ENCODE measurements around the gene ARHGAP28.
"Not testable (repeated sequence)": the region's sequence is repeated elsewhere in the genome, so short reads cannot be mapped to it uniquely, and the experiment has no call there.

ARHGAP28 gene

DNA sequence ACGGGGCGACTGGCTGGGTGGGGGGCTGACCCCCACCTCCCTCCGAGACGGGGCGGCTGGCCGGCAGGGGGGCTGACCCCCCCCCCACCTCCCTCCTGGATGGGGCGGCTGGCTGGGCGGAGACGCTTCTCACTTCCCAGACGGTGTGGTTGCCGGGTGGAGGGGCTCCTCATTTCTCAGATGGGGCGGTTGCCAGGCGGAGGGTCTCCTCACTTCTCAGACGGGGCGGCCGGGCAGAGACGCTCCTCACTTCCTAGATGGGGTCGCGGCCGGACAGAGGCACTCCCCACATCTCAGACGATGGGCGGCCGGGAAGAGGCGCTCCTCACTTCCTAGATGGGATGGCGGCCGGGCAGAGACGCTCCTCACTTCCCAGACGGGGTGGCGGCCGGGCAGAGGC lies 98.0 kb downstream of the ARHGAP28 start:
- not testable (repeated sequence) for DNase-seq

DNA sequence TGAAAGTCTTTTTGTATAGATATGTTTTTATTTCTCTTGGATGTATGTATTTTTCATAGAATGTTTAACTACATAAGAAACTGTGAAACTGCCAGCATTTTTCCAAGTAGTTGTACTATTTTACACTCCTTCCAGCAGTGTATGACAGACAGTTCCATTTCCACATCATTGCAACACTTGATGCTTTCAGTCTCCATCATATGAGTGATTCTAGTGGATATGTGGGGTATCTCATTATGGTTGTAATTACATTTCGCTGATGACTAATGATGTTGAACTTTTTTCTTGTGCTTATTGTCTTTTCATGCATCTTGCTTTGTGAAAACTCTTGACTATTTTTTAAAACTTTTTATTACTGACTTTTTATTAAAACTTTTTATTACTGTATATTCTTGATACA lies 101.4 kb downstream of the ARHGAP28 start:
- no peak for DNase-seq

DNA sequence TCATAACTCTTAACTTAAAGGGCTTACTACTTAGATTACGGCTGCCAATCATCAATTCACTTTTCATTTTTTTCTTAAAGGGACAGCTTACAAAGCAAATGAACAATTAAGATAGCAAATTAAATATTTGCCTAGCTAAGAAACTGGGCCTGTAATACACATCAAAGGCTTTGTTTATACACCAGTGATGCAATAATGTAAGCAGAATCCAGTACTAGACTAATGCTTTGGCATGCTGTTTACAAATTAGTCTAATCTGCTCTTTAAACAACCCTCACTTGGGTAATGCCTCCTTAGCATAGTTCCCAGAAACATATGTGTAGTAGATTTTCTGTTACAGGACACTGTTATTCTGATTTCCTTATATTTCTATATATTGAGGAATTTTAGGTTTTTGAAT lies 105.8 kb downstream of the ARHGAP28 start:
- no peak for DNase-seq

DNA sequence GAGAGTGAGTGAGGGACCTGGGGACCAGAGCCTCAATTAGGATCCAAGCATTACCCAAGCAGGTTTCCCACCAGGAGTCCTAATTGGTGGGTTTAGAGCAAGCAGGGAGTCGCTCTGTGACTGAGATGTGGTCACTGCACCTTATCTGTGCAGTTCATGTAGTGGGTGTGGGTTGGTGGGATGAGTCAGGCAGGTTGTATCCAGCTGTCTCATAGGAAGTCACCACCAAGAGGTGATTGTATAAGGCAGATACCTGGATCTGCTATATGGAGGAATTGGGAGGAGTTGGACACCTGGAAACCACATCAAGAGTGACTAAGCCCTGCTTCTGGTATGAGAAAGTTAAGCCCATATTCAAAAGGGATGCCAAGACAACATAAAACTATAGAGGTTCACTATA lies 106.8 kb downstream of the ARHGAP28 start:
- DNase-seq: no peak

DNA sequence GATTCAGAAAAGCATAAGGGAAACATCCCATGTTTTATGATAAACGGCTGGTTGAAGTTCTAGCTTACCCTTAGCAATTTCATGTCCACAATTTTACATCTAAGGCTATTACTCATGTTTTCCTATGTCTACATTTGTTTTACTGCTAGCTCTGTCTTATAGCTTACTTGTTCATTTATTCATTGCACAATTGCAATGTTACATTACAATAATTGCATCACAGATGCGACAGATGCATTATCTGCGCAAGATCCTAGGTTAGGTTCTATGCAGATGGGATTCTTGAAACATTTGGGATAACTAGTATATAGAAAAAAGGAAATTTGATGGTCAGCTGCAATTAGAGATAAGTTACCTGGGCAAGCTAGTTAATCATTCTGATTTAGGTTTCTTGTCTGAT lies 108.4 kb downstream of the ARHGAP28 start:
- no peak for DNase-seq

DNA sequence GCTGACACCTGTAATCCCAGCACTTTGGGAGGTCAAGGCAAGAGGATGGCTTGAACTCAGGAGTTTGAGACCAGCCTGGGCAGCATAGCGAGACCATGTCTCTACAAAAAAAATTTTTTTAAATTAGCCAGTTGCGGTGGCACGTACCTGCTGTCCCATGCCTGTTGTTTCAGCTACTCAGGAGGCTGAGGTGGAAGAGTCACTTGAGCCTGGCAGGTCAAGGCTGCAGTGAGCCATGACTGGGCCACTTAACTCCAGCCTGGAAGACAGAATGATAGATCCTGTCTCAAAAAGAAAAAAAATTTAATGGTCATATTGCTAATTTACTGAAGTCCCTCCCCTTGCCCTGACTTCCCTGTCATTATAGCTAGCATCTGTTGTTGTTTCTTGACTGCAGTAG lies 112.6 kb downstream of the ARHGAP28 start:
- DNase-seq: no peak

DNA sequence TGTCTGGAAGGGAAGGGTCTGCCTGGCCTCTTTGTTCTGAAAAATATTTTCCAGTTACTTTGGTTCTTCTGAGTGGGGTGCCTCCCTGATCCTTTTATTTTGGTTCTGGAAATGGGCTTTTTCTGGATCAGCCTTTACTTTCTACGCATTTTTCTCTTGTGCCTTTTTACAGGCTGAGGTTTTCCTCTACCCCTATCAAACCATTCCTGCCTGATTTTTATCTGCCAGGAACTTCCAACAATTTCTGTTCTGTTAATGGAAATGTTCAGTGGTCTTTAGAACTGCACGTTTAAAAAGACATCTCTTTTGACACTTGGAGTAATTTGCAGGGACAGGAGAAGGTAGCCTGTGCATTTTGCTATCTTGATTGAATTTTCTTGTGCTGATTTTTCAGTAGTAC lies 113.8 kb downstream of the ARHGAP28 start:
- no peak for DNase-seq

DNA sequence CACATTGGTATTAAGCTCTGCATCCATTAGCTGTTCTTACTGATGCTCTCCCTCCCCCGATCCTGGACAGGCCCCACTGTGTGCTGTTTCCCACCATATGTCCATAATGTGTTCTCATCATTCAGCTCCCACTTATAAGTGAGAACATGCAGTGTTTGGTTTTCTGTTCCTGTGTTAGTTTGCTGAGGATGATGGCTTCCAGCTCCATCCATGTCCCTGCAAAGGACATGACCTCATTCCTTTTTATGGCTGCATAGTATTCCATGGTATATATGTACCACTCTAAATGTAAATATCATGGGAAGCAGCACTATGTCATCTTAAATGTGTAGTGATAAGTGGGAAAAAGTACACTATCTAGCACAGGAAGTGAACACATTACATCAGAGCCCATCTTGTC lies 116.0 kb downstream of the ARHGAP28 start:
- not testable (repeated sequence) for DNase-seq

DNA sequence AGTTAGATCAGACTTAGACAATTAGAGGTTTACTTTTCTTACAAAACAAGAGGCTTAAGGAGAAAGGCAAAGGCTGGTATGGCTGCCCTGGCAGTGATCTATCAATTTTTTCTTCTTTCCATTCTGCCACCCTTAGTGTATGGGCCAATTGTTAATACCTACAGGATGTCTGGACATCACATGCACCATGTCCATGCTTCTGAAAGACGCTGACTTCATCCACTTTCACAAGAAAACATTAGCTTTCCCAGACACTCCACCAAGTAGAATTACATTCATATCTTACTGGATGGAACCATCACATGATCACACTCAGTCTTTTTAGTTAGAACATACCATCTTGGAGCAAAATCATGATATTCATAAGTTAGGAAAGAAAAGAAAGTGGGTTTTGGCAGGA lies 120.9 kb downstream of the ARHGAP28 start:
- DNase-seq: no peak

DNA sequence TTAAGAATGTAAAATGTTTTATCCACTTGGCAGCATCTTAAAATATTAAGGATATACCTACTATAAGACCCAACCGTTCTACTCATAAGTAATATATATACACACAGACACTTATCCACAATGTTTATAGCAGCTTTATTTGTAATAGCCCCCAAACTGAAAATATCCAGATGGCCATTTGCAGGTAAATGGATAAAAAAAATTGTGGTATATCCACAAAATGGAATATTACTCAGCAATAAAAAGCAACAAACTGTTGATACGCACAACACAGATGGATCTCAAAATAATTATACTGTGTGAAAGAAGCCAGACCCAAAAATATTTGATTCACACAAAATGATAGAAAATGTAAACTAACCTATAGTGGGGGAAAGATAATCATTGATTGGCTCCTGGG lies 122.0 kb downstream of the ARHGAP28 start:
- DNase-seq: no peak

DNA sequence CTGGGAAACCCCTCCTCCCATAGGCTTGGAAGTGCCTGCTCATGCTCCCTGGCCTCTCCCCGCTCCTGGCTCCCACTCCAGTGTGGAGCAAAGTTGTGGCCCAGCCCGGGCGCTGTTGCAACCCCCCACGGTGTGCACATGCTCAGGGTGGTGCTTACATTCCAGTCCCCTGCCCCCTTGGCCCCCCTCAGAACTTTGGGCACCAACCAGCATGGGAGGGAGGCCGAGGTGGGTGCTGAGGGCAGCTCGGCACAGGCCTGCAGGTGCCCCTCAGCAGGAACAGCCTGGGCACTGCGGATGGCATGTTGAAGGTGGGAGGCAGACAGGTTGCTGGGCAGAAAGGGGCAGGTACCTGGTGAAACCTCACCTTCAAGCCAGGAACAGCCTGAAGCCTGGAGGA lies 125.3 kb downstream of the ARHGAP28 start:
- no peak for DNase-seq

DNA sequence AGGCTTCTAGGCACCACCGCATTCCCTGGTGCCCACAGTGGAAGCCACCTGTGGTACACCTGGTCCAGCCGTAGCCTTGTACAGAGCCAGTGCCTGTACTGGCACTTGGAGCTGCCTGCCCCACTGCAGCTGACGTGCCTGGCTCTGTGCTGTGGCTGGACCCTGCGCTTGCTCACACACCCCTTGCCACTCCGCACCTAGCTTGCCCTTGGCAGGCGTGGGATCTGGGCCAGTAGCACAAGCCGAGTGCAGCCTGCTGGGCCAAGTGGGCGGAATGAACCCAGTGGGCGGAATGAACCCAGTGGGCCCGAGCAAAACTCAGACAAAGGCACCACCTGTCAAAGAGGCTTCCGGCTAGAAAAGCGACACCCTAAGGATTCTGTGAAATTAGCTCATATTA lies 126.3 kb downstream of the ARHGAP28 start:
- DNase-seq: no peak

DNA sequence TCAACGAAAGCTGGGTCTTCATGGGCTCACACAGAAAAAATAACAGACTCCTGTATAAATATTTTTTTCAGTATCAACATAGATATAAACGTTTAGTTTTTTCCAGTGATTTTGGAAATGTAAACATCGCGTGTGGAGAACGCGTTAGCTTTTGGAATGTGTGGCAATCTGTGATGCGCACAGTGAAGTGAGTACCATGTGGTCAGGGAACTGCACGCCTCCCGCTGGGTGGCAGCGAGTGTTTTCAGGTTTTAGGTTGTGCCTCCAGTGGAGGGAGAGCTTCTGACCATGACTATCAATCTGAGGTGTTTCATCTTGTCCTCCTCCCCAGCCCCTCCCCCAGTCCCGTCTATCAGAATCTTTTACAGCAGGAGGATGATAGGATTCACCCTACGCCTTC lies 127.8 kb downstream of the ARHGAP28 start:
- DNase-seq: no peak

DNA sequence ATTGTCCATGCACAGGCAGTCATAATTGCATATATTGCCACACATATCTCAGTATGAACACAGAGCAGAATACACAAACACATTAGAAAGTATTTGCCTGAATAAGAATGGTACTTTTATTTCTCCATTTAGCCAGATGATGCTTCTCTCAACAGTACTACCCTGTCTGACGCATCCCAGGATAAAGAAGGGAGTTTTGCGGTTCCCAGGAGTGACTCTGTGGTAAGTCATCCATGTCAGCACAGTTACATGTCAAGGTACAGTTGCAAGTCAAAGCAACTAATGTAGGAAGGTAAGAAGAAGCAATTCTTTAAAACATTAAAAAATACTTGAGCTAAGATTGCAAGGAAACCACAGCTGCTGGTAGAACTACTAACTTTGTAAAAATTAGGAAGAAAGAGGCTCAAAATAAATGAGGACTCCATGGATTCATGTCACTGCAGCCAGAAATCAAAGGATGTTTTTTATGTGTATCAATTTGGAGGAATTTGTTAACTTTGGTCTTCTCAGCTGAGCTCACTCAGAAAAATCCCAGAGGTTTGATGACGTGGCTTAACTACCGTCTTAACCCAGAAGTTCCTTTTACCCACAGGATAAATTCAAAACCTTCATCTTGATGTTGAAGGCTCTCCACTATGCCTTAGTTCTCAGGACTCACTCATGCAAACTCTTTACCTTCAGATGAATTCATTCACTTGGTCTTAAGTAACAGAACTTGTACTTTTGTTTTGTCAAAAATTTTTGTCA lies 130.3 kb downstream of the ARHGAP28 start:
- no peak for DNase-seq

DNA sequence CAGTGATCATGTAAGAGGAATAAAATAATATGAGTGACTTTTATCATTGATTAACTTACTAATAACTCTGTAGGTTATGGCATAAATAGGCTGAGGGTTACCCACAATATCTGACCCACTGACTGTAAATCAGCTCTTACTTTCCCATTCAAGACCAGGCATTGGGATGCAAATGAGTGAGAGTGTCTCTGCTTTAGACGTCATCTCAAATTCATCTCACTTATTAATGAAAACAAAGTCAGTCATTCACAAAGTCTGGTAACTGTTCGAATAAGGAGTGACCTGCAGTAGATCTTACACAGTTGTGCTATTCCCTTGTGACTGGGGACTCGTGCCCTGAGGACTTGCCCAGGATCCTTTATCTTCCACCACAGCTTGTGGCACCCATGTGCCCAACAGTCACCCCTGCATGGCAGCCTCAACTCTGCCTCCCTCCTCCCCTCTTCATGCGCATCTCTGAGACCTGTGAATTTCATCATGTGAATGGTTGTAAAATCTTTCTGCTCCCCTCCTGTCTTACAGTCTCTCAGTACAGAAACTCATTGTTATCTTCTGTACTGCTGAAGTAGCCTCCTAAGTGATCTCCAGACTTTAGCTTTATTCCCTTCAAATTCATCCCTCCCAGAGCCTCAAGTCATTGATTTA lies 131.4 kb downstream of the ARHGAP28 start:
- DNase-seq: no peak

DNA sequence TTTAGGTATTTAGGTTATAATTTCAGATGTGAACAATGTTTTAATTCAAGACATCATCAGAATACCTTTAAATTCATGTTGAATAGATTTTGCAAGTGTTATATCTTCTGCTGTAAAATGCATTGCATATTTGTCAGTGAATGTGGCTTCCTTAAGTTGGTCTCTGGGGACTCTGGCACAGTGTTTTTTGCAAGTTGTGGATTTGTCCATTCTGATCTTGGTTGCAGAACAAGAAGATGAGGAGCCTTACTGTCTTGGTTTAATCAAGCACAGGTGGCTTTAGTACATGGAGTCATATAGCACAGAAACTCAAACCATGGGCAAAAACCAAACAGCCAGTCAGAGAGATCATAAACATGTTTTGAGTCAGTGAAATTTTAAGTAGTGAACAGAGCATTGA lies 135.7 kb downstream of the ARHGAP28 start:
- DNase-seq: no peak

DNA sequence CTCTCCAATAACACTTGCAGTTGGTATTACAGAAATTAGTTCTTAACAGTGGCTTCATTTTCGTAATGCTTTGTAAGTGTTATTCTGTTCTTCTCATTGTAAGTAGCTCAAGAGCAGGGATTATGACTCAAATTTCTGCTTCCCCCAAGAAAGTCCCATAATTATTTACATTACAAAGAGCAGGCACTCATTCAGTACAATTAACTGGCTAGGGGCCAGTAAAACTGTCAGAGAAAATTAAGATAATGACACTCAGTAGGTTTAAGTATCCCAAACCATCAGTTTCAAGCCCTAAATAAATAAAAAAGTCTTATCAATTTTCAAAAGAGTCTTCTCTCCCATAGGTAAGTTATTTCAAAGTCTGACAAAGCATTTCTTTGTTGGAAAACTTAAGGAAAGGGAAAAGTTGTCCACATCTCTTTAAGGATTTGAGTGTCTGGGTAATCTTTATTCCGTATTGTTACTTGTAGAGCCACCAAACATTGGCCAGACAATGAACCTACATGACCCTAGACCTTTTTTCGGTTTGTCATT lies 137.1 kb downstream of the ARHGAP28 start:
- no peak for DNase-seq

DNA sequence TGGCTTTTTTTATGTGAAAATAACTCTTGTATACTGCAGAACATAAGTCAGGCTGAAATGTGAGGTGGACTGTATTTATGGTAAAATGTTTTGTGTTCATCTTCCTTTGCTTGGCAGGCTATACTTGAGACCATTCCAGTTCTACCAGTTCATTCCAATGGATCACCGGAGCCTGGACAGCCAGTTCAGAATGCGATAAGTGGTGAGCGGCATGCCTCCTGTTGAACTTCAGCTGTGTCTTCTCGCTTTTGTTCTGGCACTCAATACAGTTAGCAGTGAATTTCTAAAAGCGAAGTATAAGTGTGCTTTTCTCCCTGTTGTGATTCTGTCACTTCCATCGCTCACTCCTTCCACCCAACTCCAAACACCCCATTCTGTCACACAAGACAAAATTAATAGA lies 138.5 kb downstream of the ARHGAP28 start:
- DNase-seq: no peak

DNA sequence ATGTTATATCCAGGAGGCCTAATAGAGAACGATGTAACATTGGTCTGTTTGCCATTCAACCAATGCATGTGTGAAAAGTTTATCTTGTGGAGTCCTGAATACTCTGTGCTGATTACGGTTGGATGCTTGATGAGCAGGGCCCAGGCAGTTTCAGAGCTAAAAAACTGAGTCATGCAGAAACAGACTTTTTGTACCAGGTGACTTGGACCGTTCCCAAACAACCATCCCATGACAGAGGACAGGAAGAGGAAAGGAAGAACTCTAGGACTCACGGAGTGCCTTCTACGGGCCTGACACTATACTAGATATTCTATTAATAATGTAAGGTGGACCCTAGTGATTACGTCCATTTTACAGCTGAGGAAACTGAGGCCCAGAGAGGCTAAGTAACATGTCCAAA lies 142.1 kb downstream of the ARHGAP28 start:
- DNase-seq: no peak

DNA sequence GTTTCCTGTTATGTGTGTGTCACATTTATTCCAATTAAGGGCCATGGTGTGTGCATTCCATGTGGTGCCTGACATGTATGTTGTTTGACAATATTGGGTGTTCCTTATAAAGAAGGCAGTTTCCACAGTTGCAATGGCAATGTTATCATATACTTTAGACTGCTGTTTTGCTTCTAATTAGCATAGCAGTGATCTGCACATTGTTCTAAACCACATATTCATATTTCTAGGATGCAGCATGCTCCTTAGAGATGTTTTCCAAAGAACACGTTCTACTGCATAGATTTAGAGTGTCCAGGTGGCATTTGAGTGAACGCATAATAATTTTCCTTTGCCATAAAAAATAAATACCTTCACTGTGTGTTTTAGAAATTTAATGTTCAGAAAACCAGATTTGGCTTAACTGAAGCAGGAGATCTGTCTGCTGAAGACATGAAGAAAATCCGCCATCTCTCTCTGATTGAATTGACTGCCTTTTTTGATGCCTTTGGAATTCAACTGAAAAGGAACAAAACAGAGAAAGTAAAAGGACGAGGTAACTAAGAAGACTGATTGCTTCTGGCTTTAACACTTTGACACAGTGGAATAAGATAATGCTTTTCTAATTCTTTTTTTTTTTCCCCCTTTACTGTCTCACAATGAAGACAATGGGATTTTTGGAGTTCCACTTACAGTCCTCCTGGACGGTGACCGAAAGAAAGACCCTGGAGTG lies 143.7 kb downstream of the ARHGAP28 start:
- no peak for DNase-seq

DNA sequence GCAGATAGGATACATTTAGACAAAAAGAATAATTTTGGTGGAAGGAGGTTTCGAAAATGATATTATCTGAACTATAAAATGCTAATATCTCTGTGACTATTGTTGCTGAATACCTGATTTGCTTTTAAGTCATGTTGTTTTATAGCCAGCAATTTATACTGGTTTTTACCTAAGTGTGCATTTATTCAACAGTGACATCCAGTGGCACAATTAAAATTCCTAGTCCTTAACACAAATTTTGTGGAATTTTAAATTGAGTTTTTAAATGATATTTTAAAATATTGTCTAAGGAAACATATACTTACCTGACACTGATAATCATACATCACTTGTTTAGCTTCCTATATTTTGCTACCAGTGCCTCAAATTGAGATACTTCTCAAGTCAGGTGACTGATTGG lies 144.8 kb downstream of the ARHGAP28 start:
- no peak for DNase-seq

DNA sequence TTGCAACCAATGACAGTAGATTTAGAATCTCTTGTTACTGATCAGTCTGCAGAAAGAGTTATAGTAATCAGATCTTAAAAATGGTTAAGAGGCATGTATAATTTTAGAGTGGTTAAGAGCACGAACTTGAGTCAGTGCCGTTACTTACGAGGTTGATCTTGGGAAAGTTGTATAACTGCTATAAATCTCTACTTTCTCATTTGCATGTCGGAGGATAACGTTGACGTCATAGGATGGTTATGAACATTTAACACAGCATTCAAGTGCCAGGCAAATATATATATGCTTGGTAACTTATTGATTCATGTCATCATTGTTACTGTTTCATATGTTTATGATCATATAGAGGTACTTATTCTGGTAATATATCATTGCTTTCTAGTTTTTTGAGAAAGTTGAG lies 146.2 kb downstream of the ARHGAP28 start:
- no peak for DNase-seq

DNA sequence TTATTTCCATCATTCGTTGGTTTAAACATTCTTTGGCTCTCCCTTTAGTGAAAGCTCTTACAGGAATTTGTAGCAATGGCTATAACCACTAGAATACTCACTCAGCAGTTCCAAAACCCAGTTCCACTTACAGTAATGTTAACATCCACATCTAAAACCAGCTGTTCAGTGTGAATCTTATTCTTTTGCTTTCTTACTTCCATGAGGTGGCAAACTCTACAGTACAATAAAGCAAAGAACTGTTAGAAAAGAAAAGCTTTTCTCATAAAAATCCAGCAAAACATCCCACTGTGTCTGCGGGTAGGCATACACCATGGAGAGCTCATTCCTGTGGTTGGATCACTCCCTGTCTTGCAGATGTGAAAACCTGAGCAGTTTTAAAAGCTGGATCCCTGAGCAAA lies 147.1 kb downstream of the ARHGAP28 start:
- no peak for DNase-seq

DNA sequence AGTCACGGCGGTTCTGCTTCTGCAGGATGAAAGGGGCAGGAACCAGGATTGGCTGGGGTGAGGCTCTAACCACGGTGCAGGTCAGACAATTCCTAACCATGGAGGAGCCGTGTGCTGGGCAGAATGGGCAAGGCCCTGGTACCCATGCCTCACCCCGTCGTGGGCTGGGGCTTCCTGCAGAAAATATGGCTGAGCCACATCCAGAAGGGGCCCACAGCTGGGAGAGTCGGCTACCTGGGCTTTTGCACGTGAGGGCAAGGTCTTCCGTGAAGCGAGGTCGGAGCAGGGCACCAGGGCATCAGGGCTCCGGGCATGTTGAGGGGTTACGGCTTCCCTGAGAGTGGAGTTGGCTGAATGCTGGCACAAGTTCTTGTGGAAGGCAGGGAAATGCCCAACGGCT lies 147.8 kb downstream of the ARHGAP28 start:
- no peak for DNase-seq
